Measurements from ENCODE around the gene ARIH2.

The ARIH2 gene

DNA sequence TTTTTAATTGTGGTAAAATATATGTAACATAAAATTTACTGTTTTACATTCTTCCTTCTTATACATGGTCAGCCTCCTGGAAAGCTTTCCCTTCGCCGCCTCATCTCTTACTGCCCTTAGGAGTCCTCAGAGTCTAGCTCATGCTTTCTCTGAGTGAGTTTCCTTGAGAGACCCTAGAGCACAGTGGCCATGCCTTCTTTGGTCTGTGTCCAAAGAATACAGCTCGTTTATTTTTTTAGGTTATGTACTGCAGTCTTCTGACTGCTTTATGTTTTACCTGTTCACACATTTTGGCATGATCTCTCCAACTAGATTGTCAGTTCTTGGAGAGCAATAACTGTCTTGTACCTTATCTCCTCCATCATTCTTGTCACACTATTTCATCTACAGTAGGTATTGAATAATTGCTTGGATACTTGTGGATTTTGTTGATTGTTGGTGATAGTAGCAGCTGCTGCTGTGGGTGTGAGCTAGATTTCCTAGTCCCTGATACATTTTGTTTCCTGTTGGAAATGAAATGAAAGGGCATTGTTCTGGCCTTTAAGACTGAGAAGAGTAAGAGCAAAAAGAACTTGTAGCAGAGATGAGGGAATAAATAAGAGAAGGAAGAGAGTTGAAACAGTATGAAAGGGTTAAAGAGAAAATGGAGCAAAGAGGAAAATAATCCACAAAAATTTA is 10.9 kb downstream of the ARIH2 start:
- DNase-seq = no peak

DNA sequence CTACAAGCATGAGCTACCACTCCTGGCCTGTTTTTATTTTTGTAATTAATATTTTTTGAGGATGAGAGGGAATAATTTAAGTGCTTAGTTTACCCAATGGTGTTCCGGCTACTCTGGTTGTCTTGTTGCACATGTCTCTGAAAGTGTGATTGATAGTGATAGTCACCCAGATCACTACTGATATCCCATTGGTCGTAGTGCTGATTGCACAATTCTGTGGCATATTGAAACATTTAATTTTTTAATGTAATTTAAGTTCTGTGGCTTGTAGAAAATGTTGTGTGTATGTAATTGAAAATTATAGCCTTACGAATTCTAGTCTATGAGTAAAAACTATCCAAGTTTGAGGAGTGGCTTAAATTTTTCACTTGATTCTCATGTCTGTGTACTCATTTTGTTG is 11.9 kb downstream of the ARIH2 start:
- DNase-seq = no peak

DNA sequence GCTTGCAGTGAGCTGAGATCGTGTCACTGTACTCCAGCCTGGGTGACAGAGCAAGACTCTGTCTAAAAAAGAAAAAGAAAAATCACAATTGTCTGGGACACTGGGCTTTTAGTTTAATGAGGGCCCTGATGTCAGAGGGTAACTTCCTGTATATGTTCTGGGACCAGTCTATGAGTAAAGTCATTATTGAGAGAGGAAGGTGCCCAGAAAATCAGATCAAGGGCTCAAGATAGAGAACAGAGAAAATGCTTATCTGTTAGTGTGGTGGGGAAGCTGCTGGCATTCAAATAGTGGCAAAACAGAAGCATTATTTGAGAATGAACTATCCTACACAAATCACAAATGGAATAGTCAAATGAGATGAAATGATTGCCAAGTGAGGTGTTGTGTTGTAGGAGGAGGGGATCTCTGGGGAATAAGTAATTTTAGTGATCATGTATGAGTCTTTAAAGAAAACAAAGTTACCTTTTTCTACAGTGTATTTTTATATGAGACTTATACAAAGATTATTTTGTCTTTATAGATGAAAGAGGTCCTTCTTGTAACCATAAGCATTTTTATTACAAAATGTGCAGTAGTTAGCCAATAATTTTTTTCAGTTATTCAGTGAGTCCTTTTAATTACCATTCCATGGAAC is 13.4 kb downstream of the ARIH2 start:
- no peak for DNase-seq

DNA sequence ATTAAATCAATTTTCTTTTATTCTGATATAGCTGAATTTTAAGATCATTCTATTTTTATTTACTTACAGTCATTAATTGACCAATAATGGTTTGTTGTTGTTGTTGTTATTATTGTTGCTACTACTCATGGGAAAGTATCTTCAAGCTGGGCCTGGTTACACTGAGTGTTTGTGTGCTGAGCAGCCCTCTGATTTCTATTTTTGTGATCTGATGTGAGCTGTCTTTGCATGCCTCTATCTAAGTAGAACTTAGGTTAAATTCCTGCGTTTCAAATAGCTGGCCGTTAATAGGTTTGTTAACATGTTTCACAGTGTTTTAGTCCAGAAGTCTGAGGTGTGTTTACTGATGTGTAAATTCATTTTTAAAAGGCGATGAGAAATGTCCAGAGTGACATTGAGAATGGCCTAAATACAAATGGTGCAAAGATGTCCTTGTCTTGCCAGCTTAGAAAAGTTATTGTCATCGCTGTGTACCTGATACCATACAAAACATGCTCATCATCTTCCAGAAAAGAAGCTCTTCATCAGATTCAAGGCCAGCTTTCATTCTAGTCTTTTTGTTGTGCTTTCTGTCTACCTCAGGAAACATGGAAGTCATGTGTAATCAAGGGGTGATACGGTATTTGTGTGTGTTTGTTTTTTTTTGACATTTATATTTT is 15.8 kb downstream of the ARIH2 start:
- no peak for DNase-seq

DNA sequence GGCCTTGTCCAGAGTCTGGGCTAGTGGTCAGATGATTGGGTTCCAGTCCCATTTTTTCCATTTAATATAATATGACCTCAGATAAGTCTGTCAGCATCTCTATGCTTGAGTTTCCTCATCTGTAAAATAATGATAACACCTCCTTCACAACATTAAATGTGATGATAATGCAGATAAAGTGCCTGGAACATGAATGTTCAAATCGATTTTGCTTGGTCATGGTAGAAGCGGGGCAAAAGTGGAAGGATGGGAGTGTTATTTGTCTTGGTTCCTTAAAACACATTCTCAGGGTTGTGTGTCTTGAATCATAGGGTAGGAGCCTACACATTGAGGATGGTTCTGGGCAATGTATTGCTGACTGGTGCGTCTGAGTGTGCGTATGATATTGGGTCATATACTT is 16.9 kb downstream of the ARIH2 start:
- no peak for DNase-seq

DNA sequence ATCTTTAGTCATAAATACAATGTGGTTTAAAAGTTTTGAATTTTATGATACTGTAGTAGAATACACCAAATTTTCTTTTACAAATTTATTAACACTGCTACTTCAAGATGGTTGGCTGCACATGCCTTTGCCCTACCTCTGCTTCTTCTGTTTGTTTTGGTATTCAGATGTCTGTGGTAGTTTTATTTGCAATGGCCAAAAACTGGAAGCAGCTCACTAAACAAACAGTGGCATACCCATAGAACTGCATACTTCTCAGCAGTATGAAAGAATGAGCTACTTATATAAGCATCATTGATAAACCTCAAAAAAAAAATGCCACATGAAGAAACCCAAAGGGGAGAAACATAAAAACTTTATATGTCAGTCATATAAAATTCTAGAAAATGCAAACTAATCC is 19.5 kb downstream of the ARIH2 start:
- DNase-seq = no peak

DNA sequence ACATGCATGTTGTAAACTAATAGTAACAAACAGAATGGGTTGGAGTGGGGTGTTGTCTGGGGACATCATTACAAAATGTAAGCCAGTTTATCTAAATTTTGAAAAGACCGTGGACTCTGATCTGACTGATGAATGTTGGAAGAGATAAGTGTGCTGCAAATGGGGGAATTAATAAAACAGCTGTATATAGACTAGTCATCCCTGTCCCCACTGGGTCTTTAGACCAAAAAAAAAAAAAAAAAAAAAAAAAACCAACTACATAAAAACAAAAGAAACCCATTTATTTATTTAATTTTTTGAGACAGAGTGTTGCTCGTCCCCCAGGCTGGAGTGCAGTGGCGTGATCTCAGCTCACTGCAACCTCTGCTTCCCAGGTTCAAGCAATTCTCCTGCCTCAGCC is 20.0 kb downstream of the ARIH2 start:
- DNase-seq = no peak

DNA sequence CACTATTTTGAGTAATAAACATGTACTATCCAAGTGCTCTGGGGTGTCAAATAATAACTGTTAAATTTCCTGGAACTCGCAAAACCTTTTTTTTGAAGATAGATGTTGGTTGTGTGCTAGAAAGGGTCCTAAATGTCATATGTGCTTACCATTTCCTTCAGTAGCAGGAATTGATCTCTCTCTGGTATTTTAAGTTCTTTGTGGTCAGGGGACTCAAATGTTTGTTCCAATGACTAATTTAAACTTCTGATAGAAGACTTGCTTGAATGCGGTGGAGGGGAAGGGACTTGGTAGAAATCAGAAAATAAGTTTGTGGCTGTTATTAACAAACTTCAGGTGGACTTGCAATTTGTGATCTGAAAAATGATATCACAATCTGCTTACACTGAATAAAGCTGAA is 26.8 kb downstream of the ARIH2 start:
- no peak for DNase-seq

DNA sequence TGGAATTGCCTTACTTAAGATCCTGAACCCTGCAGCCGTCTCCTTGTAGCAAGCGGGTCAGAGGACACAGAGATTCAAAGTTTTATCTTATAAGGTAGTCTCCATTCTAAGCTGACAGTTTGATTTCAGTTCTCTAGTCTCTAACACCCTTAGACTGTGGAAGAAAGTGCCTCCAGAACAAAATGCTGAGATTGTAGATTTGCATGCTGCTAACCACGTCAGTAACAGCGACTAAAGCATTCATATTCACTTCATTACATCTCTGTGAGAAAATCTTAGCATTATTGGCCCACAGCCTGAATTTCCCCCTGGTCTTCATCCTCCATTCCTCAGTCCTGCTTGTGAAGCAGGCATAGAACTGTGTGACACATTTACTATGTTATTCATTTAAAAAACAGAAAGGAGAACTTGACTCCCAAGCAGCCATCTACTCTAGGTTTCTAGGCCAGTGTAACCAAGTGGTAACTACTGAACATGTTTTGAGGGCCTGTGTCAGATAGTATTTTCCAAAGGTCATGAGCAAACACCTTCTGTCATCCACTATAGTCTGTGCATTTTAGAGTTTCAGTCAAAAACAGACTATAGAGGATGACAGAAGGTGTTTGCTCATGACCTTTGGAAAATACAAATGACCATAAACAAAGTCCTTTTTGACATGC is 27.4 kb downstream of the ARIH2 start:
- DNase-seq = no peak

DNA sequence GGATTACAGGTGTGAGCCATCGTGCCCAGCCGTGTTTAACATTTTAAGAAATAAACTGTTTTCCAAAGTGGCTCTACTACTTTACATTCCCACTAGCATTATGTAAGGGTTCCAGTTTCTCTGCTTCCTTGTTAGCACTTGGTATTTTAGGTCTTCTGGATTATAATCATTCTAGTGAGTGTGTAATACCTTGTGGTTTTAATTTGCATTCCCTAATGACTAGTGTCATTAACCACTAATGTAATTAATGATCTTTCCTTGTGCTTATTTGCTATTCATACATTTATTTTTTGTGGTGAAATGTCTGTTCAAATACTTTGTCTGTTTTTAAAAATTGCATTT is 30.7 kb downstream of the ARIH2 start:
- no peak for DNase-seq

DNA sequence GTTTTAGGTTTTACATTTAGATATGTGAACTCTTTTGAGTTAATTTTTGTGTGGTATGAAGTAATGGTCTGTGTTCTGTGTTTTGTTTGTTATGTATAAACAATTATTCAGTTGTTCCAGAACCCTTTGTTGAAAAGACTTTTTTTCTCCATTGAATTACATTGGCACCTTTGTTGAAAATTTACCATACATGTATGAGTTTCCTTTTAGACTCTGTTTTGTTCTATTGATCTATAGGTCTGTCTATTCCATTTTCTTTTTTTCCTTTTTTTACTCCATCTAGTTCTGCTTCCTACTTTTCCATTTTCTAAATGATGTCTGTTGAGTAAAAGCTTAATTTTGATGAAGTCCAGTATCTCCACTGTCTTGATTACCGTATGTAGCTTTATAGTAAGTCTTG is 31.4 kb downstream of the ARIH2 start:
- DNase-seq = no peak

DNA sequence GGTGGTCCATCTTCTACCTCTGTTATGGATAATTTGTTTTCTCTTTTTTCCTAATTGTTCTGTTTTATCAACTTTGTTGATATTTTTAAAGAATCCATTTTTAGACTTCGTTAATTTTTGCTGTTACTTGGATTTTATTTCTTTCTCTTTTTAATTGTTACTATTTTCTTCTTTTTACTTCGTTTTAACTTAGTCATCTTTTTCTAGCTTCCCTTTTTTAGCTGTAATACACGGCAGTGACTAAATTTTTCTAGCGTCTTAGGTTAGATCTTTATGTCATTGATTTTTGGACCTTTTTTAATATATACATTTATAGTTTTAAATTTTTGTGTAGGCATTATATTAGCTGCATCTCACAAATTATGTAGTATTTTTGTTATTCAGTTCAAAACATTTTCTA is 33.1 kb downstream of the ARIH2 start:
- DNase-seq = no peak

DNA sequence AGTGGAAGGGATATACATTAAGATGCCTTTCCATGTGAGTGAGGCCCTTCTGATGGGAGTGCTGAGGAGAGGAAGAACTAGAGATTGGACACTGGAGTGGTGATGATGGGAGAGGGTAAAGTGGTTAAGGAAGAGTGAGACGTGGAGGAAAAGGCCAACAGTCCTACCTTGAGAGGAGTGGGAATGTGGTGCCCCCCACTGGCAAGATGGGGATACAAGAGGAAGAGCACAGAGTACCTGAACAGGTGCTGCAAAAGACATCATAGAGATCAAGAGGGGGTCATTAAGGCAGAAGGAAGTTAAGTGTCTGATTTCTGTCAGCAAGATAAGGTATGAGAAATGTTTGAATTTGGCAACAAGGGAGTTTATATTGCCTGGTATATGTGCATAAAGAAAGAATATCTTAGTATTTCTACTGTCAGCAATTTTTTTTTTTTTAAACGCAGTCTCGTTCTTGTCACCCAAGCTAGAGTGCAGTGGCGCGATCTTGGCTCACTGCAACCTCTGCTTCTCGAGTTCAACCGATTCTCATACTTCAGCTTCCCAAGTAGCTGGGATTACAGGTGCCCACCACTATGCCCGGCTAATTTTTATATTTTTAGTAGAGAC is 34.0 kb downstream of the ARIH2 start:
- no peak for DNase-seq

DNA sequence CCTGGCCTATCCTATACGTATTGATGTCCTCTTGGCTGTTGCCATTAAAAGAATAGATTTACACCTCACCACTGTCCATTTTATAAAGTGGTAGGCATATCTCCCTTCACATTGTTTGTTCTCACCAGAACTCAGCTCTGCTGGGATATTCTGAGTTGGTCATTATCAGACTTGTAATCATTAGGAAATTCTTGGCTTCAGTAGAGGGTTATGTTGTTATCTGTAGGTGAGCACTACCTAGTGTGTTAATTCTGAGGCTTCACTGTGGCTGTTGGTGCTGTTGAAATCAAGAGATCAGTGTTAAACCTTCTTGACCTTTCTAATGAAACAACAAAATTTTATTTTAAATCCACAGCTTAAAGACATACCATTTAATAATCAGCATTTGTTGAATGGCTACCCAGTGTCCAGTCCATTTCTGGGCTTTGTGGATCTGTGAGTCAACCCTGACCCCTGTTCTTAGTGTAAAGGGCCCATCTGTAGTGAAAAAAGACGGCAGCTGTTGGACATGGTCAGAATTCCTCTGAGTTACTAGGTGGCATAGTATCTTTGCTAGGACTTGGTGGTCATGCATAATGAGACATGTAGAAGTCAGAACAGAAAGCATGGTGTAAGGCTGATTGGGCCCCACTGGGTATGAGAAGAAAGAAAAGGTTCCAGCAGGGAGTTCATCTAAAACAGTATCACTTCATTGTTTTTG is 38.5 kb downstream of the ARIH2 start:
- no peak for DNase-seq

DNA sequence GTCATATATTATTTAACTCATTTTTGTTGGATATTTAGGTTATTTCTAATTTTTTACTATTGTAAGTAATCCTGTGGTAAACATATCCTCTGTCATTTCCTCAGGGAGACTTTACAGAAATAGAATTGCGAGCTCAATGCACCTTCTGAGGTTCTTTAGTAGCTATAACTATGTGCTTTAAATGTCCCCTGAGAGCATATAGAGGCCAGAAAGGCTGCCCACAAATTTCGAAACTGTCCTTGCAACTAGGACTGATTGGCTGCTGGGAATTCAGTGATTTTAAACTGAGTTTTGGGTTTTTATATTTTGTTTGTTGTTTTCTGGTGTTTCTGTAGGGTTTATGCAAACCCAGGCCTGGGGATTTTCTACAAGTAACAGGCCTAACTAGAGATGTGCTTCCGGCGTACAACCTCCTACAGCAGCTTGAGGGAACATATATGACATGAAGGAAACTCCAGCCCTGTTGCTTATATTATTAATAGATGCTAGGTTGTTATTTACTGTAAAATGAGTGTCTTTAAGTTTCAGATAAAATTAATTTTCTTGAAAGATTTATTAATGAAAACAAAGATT is 42.3 kb downstream of the ARIH2 start:
- no peak for DNase-seq

DNA sequence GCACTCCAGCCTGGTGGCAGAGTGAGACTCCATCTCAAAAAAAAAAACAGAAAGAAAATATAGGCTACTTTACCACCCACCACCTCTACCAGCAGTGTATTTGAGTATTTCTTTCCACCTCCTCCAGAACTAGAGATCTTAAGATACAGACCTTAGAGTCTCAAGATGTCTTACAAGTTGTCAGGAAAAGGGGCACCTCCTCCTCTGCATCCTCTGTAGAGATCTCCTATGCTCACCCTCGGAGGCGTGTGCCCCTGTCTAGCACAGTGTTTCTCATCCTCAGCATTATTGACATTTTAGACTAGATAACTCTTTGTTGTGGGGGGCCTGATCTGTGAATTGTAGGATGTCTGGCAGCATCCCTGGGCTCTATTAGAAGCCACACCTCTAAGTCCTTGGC is 43.7 kb downstream of the ARIH2 start:
- DNase-seq = no peak

DNA sequence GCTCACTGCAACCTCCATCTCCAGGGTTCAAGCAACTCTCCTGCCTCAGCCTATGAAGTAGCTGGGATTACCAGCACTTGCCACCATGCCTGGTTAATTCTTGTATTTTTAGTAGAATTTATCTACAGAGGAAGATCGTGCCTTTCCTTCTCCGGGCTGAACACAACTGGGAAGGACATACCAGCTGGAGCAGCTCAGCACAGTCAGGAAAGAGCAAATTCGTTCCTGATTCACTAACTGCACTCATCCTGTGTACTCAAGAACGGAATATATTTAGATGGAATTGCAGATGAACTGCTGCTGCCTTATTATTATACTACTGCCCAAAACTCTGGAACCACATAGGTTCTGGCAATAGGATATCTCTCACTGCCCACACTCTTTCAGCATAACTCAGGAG is 44.3 kb downstream of the ARIH2 start:
- DNase-seq = no peak

DNA sequence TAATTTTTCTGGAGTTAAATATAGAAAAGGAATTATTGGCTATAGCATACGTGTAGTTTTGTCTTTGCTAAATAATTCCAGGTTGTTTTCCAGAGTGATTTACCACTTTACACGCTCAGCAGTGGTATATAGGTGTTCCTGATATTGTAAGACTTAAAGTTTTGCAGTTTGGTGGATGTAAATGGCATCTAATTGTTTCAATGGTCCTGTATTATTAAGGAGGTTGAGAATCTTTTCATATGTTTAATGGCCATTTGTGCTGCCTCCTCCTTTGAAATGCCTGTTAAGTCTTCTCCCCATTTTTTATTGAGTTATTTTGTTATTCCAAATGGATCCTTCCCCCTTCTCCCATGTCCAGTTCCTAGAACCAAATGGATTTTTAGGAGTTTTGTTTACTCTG is 44.9 kb downstream of the ARIH2 start:
- DNase-seq = no peak

DNA sequence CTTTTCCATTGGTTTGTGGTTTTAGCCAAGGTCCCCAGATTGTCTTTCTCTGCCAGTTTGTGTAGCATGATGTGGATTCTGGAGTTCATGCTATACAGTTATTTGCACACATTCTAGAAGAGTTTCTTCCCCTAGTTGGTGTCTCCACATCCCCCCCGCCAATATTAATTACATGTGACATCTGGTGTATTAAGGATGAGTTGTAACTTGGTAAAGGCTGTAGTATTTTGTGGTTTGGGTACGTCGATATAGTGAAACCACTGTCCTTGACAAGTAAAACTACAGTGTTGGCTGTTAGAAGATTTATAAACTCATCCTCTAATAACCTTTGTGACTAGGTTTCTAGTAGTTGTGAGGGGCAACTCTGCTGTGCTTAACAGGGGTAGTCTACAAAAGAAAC is 47.7 kb downstream of the ARIH2 start:
- DNase-seq = no peak

DNA sequence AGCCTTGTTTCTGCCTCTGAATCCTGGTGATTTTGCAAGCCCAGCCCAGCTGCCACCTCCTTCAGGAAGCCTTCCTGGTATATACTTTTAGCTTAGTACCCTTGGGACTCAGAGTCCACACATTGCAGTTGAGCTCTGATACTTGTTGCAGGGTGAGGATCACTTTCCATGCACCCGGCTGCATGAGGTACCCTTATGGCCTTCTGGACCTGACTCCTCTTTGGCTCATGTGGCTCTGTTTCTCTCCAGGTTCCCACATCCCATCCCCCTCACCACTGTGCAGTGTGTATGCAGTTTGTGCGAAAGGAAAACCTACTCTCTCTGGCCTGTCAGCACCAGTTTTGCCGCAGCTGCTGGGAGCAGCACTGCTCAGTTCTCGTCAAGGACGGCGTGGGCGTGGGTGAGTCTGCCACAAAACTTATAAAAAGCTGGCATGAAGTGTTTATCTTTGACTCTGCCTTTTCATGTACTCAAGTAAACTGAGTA is 48.3 kb downstream of the ARIH2 start:
- no peak for DNase-seq

DNA sequence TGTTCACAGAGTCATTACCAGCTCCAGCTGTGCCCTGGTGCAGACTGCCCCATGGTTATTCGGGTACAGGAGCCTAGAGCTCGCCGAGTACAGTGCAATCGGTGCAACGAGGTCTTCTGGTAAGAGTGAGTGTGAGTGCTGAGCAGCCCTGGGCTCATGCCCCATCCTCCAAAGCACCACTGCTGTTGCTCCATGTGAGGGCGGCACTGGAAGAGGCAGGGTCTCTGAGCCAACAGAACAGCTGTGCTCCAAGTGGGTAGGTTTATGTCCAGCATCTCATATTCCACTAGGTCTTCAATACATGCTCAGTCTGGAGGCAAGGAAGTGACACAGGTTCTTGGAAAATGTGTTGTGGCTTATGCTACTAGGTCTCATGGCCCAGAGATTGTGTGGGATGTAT is 51.9 kb downstream of the ARIH2 start:
- DNase-seq = no peak

DNA sequence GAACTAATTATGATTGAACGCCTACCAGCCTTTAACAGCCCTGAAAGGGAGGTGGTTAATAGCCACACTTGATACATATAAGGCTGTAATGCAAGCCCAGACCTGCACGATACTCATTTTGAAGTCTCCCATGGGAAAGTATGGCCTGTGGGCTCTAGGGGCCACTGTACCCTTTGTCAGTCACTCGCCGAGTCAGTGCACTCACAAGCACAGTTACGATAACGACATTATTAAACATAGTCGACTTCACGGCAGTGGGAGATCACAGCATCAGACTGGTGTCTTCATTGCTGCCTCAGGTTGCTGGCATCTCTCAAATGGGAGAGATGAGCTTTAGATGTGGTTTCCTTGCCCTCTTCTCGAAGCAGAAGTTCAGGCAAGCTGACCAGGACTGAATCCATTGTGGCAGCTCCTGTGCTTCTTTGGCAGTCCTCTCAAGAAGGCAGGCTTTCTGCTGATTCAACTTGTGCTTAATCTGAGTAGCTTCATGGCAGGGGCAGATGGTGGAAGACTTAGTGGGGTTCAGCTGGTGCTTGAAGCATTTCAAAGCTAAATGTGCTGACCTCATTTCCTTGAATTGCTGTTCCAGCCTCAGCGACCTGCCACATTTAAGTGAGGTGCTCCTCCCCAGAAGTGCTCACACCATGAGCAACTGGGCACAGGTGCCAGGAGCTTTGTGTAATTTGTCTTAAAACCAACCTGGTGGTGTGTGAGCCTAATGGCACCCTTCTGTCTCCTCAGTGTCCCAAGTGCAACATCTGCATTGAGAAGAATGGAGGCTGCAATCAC is 55.6 kb downstream of the ARIH2 start:
- no peak for DNase-seq

Data from NCI-H2081 treated with DMSO at 0.1 percent for 48 hours (cell line).